GM23248 (cell line): ENCODE results near the gene VGF.

Experiments
- EZH2 ChIP-seq: fragments of 200-600 bp; sonication (generic); IDR thresholded peaks from 2 replicates; pipeline ENCODE4 v1.6.1; 2018; ENCODE audit warnings: antibody characterized with exemption, mild to moderate bottlenecking; ENCODE audit not compliant: insufficient read depth, poor library complexity, severe bottlenecking
- EZH2phosphoT487 ChIP-seq: fragments of 200-600 bp; sonication (generic); IDR thresholded peaks from 2 replicates; pipeline ENCODE4 v1.6.1; 2018; ENCODE audit warnings: antibody characterized with exemption, moderate library complexity, mild to moderate bottlenecking, low read depth; ENCODE audit not compliant: insufficient read depth

- no peak for TF ChIP-seq EZH2
- TF ChIP-seq EZH2phosphoT487, result no peak
Measured at GRCh38 chr7:101154693-101155102, 10.7 kb downstream of the VGF start.
